ENCODE measurements around the gene CUX1.

- TF ChIP-seq CTCF (IDR thresholded peaks at IDR 0.05) (no peak), POLR2A (IDR thresholded peaks at IDR 0.05) (no peak)
Observed at GRCh38 chr7:101918426-101918825, 101.0 kb downstream of the CUX1 start.
